ENCODE results near the gene CYP2S1. TPM values are rescaled to one million over a fixed set of nuclear protein-coding genes. Genes with fewer than 3 reads are reported as not detected.

Gene CYP2S1
- total RNA-seq, 1 donor from 2014 or later: not detected

GRCh38 chr19:41206926-41207750, 14.1 kb downstream of the CYP2S1 start:
- TF ChIP-seq CTCF (IDR thresholded peaks at IDR 0.05): no peak
- H3K4me1 Mint-ChIP-seq (ENCODE audit: low read depth): no peaks in the 10 kb centered on the region
- no peak overlapping the region for H3K27ac Mint-ChIP-seq (ENCODE audit: unreplicated experiment)
- DNase-seq (ENCODE audit: low spot score): no peak
- H3K27me3 Mint-ChIP-seq (ENCODE audit: low read depth): no peaks in the 10 kb centered on the region
- H3K9me3 Mint-ChIP-seq (ENCODE audit: low read depth): no peaks in the 10 kb centered on the region
- H3K4me3 Mint-ChIP-seq (ENCODE audit: unreplicated experiment): no peak overlapping the region
- no peaks in the 10 kb centered on the region for H3K36me3 Mint-ChIP-seq (ENCODE audit: low read depth)

DNA sequence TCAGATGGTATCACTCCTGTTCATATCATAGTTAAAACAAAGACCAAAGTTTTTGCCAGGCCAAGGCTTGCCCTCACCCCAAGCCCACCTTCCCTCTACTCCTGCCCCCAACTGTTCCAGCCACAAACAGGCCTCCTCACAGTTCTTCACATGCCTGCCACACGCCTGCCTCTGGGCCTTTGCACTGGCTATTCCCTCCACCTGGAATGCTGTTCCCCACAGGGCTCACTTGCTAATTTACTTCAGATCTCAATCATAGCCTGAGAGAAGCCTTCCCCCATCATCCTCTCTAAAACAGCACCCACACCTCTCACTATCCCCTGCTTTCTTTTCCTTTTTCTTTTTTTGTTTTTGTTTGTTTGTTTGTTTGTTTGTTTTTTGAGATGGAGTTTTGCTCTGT, 21.1 kb downstream of the CYP2S1 start:
- Mint-ChIP-seq H3K27ac (ENCODE audit: unreplicated experiment) (peak overlapping the region; percentile 49), H3K4me1 (ENCODE audit: low read depth) (peaks cover 13% of the 10 kb centered on the region), H3K9me3 (ENCODE audit: low read depth) (no peaks in the 10 kb centered on the region), H3K4me3 (ENCODE audit: unreplicated experiment) (no peak overlapping the region), H3K36me3 (ENCODE audit: low read depth) (no peaks in the 10 kb centered on the region), H3K27me3 (ENCODE audit: low read depth) (no peaks in the 10 kb centered on the region)
- no peak for DNase-seq (ENCODE audit: low spot score)
- TF ChIP-seq CTCF (IDR thresholded peaks at IDR 0.05): no peak

DNA sequence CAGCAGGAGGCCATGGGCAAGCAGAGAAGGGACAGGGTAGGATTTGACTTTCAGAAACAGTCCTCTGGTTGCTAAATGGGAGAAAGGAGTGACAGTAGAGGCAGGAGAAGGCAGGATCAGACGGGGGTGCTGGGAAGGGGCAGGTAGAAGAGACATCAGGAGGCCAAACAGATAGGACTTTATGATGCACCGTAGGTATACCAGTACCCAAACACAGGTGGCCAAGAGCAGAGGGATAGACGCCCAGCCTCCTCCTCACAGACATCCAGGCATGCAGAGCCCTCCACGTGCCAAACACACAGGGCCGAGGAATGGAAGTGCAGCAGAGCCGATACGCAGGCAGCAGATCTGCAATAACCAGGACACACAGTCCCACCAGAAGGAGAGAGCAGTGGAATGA, 24.7 kb downstream of the CYP2S1 start:
- no peak for DNase-seq (ENCODE audit: low spot score)
- no peak for TF ChIP-seq CTCF (IDR thresholded peaks at IDR 0.05)
- H3K4me3 Mint-ChIP-seq (ENCODE audit: unreplicated experiment): no peak overlapping the region
- H3K9me3 Mint-ChIP-seq (ENCODE audit: low read depth): no peaks in the 10 kb centered on the region
- no peaks in the 10 kb centered on the region for H3K27me3 Mint-ChIP-seq (ENCODE audit: low read depth)
- H3K4me1 Mint-ChIP-seq (ENCODE audit: low read depth): peaks cover 42% of the 10 kb centered on the region
- H3K36me3 Mint-ChIP-seq (ENCODE audit: low read depth): peaks cover 11% of the 10 kb centered on the region
- peak overlapping the region; percentile 32 for H3K27ac Mint-ChIP-seq (ENCODE audit: unreplicated experiment)

- peak overlapping the region; percentile 91 for H3K4me3 Mint-ChIP-seq (ENCODE audit: unreplicated experiment)
- peaks cover 11% of the 10 kb centered on the region for H3K36me3 Mint-ChIP-seq (ENCODE audit: low read depth)
- no peaks in the 10 kb centered on the region for H3K27me3 Mint-ChIP-seq (ENCODE audit: low read depth)
- H3K27ac Mint-ChIP-seq (ENCODE audit: unreplicated experiment): peak overlapping the region; percentile 94
- H3K4me1 Mint-ChIP-seq (ENCODE audit: low read depth): peaks cover 47% of the 10 kb centered on the region
- DNase-seq (ENCODE audit: low spot score): no peak
- no peak for TF ChIP-seq CTCF (IDR thresholded peaks at IDR 0.05)
- H3K9me3 Mint-ChIP-seq (ENCODE audit: low read depth): no peaks in the 10 kb centered on the region
Measured at GRCh38 chr19:41218249-41218614, 25.2 kb downstream of the CYP2S1 start.

DNA sequence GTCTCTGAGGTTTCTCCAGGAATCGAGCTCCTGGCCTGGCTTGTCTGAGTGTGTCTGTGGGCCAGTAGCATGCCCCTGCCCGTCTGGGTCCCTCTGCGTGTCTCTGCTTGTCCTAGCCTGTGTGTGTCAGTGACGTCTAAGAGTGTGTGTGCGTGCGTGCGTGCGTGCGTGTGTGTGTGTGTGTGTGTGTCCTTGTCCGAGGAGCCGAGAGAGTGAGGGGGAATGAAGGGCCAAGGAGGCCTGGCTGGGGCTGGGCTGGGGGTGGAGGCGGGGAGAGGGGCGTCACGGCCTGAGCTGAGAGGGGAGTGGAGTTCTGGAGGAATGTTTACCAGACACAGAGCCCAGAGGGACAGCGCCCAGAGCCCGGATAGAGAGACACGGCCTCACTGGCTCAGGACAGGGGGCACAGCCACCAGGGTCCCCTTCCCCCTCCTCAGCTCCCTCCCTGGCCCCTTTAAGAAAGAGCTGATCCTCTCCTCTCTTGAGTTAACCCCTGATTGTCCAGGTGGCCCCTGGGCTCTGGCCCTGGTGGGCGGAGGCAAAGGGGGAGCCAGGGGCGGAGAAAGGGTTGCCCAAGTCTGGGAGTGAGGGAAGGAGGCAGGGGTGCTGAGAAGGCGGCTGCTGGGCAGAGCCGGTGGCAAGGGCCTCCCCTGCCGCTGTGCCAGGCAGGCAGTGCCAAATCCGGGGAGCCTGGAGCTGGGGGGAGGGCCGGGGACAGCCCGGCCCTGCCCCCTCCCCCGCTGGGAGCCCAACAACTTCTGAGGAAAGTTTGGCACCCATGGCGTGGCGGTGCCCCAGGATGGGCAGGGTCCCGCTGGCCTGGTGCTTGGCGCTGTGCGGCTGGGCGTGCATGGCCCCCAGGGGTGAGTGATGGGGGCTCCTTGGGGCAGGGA, 25.8 kb downstream of the CYP2S1 start, which contains the start of gene AXL:
Gene AXL, plus strand, starts transcription at position 609 of the 893 bp plus-strand sequence. Its CDS starts 170 bp downstream, at position 779.
- H3K4me1 Mint-ChIP-seq (ENCODE audit: low read depth): peaks cover 53% of the 10 kb centered on the region
- DNase-seq (ENCODE audit: low spot score): no peak
- H3K36me3 Mint-ChIP-seq (ENCODE audit: low read depth): peaks cover 11% of the 10 kb centered on the region

More for the DNA sequence above, 25.8 kb downstream of the CYP2S1 start, which contains the start of gene AXL:
- peak within 1 kb of the TSS; percentile 91 for H3K4me3 Mint-ChIP-seq (ENCODE audit: unreplicated experiment)
- H3K9me3 Mint-ChIP-seq (ENCODE audit: low read depth): no peaks in the 10 kb centered on the region
- H3K27me3 Mint-ChIP-seq (ENCODE audit: low read depth): no peaks in the 10 kb centered on the region
- peak within 1 kb of the TSS; percentile 94 for H3K27ac Mint-ChIP-seq (ENCODE audit: unreplicated experiment)
- no peak for TF ChIP-seq CTCF (IDR thresholded peaks at IDR 0.05)

Measured in chondrocyte (in vitro differentiated cells).